Cardiac muscle cell (in vitro differentiated cells and primary cell): Measurements from ENCODE around the gene KLK8. TPM values are rescaled to one million over a fixed set of nuclear protein-coding genes. Genes with fewer than 3 reads are reported as not detected.
"Not testable (repeated sequence)": the region's sequence is repeated elsewhere in the genome, so short reads cannot be mapped to it uniquely, and the experiment has no call there.

Experiments used
- DNase-seq, 2 donors: peaks; one replicate each; pipeline versions ENCODE4 v3.0.0 to v3.0.0-alpha.2; 2010 to 2017; ENCODE audit warnings: low read depth in 1 of 2, low spot score in 1 of 2
- H3K27ac ChIP-seq: fragments of 200-600 bp; sonication (generic); 2 replicates; pipeline ENCODE4 v1.5.1; 2016
- H3K27me3 ChIP-seq: fragments of 200-600 bp; sonication (generic); 2 replicates; pipeline ENCODE4 v1.6.0; 2016; ENCODE audit warnings: control low read depth
- H3K36me3 ChIP-seq: fragments of 200-600 bp; sonication (generic); 2 replicates; pipeline ENCODE4 v1.5.1; 2016; ENCODE audit warnings: control low read depth
- H3K4me1 ChIP-seq: fragments of 200-600 bp; sonication (generic); 2 replicates; pipeline ENCODE4 v1.8.1; 2017; ENCODE audit warnings: low read depth, mild to moderate bottlenecking, mixed run types
- H3K4me3 ChIP-seq: fragments of 200-600 bp; sonication (generic); 2 replicates; pipeline ENCODE4 v1.5.1; 2016; ENCODE audit warnings: mild to moderate bottlenecking
- H3K9me3 ChIP-seq: fragments of 200-600 bp; sonication (generic); 2 replicates; pipeline ENCODE4 v1.5.1; 2017; ENCODE audit warnings: low read depth, mild to moderate bottlenecking, control low read depth
- polyA plus RNA-seq: library from polyadenylated mRNA; unstranded; fragments of >200 nt; fragmentation: Nextera tagmentation; extraction: Ambion mirVana; gene quantifications from 2 replicates; pipeline ENCODE4 v1.2.1, GENCODE V29; 2016
- total RNA-seq: library from RNA; depleted of rRNA; stranded (reverse); fragments of >200 nt; gene quantifications from 2 replicates; pipeline ENCODE4 v1.2.3, GENCODE V29; 2016
- TF ChIP-seq, protein P1 (sequence below): IDR thresholded peaks from 2 replicates; pipeline ENCODE4 v1.5.1; 2012; ENCODE audit warnings: low read depth, mild to moderate bottlenecking, low read length

KLK8 gene
- total and polyA plus RNA-seq, 2 experiments from 2014 or later = not detected

DNA sequence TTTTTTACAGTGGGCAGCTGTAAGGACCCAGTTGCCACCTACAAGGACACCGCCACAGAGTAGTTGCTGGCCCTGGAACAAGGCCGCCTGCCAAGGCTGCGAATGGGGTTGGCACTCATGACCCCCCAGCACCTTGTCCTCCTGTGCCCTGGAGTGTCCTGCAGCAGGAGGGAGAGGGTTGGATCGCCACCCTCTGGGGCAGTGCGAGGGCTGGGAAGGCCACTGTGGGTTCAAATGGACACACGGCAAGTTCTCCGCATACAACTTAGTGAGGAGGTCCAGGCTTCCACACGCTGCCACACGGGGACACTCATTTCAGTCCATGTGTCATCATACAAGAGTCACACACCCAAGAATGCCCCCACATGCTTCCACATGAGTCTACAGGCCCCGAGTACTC lies 978 bp downstream of the KLK8 start:
- Histone ChIP-seq H3K4me1 (no peaks in the 10 kb centered on the region), H3K9me3 (no peaks in the 10 kb centered on the region), H3K4me3 (no peak overlapping the region), H3K36me3 (no peaks in the 10 kb centered on the region), H3K27ac (no peak overlapping the region), H3K27me3 (no peaks in the 10 kb centered on the region)
- no peak for DNase-seq
- TF ChIP-seq, protein P1, sequence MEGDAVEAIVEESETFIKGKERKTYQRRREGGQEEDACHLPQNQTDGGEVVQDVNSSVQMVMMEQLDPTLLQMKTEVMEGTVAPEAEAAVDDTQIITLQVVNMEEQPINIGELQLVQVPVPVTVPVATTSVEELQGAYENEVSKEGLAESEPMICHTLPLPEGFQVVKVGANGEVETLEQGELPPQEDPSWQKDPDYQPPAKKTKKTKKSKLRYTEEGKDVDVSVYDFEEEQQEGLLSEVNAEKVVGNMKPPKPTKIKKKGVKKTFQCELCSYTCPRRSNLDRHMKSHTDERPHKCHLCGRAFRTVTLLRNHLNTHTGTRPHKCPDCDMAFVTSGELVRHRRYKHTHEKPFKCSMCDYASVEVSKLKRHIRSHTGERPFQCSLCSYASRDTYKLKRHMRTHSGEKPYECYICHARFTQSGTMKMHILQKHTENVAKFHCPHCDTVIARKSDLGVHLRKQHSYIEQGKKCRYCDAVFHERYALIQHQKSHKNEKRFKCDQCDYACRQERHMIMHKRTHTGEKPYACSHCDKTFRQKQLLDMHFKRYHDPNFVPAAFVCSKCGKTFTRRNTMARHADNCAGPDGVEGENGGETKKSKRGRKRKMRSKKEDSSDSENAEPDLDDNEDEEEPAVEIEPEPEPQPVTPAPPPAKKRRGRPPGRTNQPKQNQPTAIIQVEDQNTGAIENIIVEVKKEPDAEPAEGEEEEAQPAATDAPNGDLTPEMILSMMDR = no peak

DNA sequence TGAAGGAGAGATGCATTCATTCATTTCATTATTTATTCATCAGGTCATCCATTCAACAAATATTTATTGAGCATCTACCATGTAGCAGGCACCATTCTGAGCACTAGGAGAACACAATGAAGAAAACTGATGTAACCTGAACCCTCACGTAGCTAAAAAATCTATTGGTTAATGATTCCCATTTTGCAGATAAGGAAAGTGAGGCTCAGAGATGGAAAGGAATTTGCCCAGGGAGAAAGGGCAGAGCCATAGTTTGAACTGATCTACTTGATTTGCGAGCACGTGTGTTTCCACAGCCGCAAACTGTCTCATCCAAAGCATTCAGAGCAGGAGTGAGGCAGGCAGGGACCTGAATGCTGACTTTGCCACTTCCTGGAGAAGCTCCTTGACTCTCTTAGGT lies 2.7 kb downstream of the KLK8 start:
- TF ChIP-seq, protein P1 = no peak
- no peak for DNase-seq
- no peaks in the 10 kb centered on the region for H3K4me1 ChIP-seq
- no peak overlapping the region for H3K4me3 ChIP-seq
- H3K36me3 ChIP-seq = no peaks in the 10 kb centered on the region
- no peak overlapping the region for H3K27ac ChIP-seq
- no peaks in the 10 kb centered on the region for H3K9me3 ChIP-seq
- no peaks in the 10 kb centered on the region for H3K27me3 ChIP-seq

GRCh38 chr19:50998061-50998460 lies 3.3 kb downstream of the KLK8 start:
- TF ChIP-seq, protein P1 = no peak
- Histone ChIP-seq H3K4me1 (no peaks in the 10 kb centered on the region), H3K36me3 (no peaks in the 10 kb centered on the region), H3K27me3 (no peaks in the 10 kb centered on the region), H3K9me3 (no peaks in the 10 kb centered on the region), H3K4me3 (no peak overlapping the region), H3K27ac (no peak overlapping the region)
- DNase-seq = no peak

- H3K27me3 ChIP-seq = no peaks in the 10 kb centered on the region
- H3K4me3 ChIP-seq = no peak overlapping the region
- no peaks in the 10 kb centered on the region for H3K36me3 ChIP-seq
- no peak overlapping the region for H3K27ac ChIP-seq
- DNase-seq = no peak
- no peaks in the 10 kb centered on the region for H3K4me1 ChIP-seq
- TF ChIP-seq, protein P1 = no peak
- no peaks in the 10 kb centered on the region for H3K9me3 ChIP-seq
These were observed 7.3 kb downstream of the KLK8 start for GRCh38 chr19:50994129-50994528.

GRCh38 chr19:50992666-50993035 lies 8.8 kb downstream of the KLK8 start:
- Histone ChIP-seq H3K36me3 (no peaks in the 10 kb centered on the region), H3K4me3 (no peak overlapping the region), H3K27ac (no peak overlapping the region), H3K27me3 (peaks cover 7% of the 10 kb centered on the region), H3K4me1 (no peaks in the 10 kb centered on the region), H3K9me3 (no peaks in the 10 kb centered on the region)
- TF ChIP-seq, protein P1 = no peak
- DNase-seq = no peak

DNA sequence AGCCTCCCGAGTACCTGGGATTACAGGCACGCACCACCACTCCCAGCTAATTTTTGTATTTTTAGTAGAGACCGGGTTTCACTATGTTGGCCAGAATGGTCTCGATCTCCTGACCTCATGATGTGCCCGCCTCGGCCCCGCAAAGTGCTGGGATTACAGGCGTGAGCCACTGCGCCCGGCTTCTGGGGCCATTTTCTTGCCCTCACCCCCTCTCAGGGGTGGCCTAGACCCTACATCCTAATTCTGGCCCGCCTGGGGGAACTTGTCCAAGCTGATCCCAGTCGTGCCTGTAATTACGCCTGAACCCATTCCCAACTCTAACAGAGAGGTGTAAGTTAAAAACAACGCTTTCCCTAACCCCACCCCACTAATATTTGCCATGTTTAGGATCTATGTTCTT lies 17.0 kb downstream of the KLK8 start:
- not testable (repeated sequence) for H3K9me3 ChIP-seq, H3K4me3 ChIP-seq, H3K36me3 ChIP-seq, DNase-seq, H3K4me1 ChIP-seq, H3K27ac ChIP-seq
- H3K27me3 ChIP-seq = peaks cover 36% of the 10 kb centered on the region
